GM12878 (cell line): ENCODE data around the gene ADAM20.

Experiments
- CTCF ChIP-seq, 3 experiments: IDR thresholded peaks in 2 of 3; conservative IDR thresholded peaks in 1 of 3; 2 replicates each; pipeline ENCODE4 v1.5.1; 2011; ENCODE audit warnings: low read depth in 3 of 3, low read length in 3 of 3, mild to moderate bottlenecking in 3 of 3, control low read depth in 2 of 3, moderate library complexity in 2 of 3, inconsistent platforms in 1 of 3, mixed read lengths in 1 of 3; ENCODE audit not compliant: control insufficient read depth in 2 of 3, insufficient read depth in 1 of 3; ENCODE audit errors: extremely low read depth in 1 of 3
- EP300 ChIP-seq, 2 experiments: fragments of 150-350 bp in 1 of 2; IDR thresholded peaks; 2 replicates each; pipeline ENCODE4 v1.6.1; 2011 to 2012; ENCODE audit warnings: low read depth in 2 of 2, low read length in 2 of 2, borderline replicate concordance in 1 of 2, improper control_type of control experiment in 1 of 2, inconsistent platforms in 1 of 2; ENCODE audit not compliant: control insufficient read depth in 1 of 2
- HDGF ChIP-seq: fragments of 450-650 bp; IDR thresholded peaks from 2 replicates; pipeline ENCODE4 v1.6.1; 2016; ENCODE audit warnings: antibody characterized with exemption
- JUND ChIP-seq: IDR thresholded peaks from 2 replicates; pipeline ENCODE4 v1.6.1; 2012; ENCODE audit warnings: low read depth, mild to moderate bottlenecking, low read length, improper control_type of control experiment, moderate library complexity
- MAX ChIP-seq: IDR thresholded peaks from 2 replicates; pipeline ENCODE4 v1.6.1; 2012; ENCODE audit warnings: low read depth, low read length, improper control_type of control experiment
- POLR2A ChIP-seq: IDR thresholded peaks from 2 replicates; pipeline ENCODE4 v1.6.1; 2011; ENCODE audit warnings: low read depth, mild to moderate bottlenecking, low read length
- RAD51 ChIP-seq: fragments of 450-650 bp; IDR thresholded peaks from 2 replicates; pipeline ENCODE4 v1.6.1; 2016; ENCODE audit warnings: moderate library complexity, mild to moderate bottlenecking, inconsistent platforms
- RBBP5 ChIP-seq: fragments of 200-600 bp; sonication (generic); conservative IDR thresholded peaks from 2 replicates; pipeline ENCODE4 v1.6.1; 2016
- REST ChIP-seq: IDR thresholded peaks from 2 replicates; pipeline ENCODE4 v1.6.1; 2012; ENCODE audit warnings: mild to moderate bottlenecking, low read depth, low read length
- TAF1 ChIP-seq: IDR thresholded peaks from 2 replicates; pipeline ENCODE4 v1.6.1; 2011; ENCODE audit warnings: mild to moderate bottlenecking, low read depth, low read length, borderline replicate concordance

GRCh38 chr14:70571139-70571538, 36.3 kb upstream of the ADAM20 start:
- no peak for TF ChIP-seq JUND
- no peak for TF ChIP-seq HDGF
- no peak for TF ChIP-seq POLR2A
- TF ChIP-seq TAF1: no peak
- TF ChIP-seq MAX: no peak
- no peak for TF ChIP-seq RBBP5
- TF ChIP-seq CTCF (IDR thresholded peaks at IDR 0.05 in 2 of 3, conservative IDR thresholded peaks at IDR 0.05 in 1 of 3; ENCODE audit: control insufficient read depth in 2 of 3, extremely low read depth in 1 of 3, insufficient read depth in 1 of 3, low read depth in 3 of 3, low read length in 3 of 3): no peak
- TF ChIP-seq RAD51: no peak
- TF ChIP-seq REST: no peak
- TF ChIP-seq EP300 (IDR thresholded peaks at IDR 0.05; ENCODE audit: borderline replicate concordance in 1 of 2, control insufficient read depth in 1 of 2, low read depth in 2 of 2, low read length in 2 of 2): no peak
